Measurements from ENCODE around the gene BFSP2.

- TF ChIP-seq, protein P1, sequence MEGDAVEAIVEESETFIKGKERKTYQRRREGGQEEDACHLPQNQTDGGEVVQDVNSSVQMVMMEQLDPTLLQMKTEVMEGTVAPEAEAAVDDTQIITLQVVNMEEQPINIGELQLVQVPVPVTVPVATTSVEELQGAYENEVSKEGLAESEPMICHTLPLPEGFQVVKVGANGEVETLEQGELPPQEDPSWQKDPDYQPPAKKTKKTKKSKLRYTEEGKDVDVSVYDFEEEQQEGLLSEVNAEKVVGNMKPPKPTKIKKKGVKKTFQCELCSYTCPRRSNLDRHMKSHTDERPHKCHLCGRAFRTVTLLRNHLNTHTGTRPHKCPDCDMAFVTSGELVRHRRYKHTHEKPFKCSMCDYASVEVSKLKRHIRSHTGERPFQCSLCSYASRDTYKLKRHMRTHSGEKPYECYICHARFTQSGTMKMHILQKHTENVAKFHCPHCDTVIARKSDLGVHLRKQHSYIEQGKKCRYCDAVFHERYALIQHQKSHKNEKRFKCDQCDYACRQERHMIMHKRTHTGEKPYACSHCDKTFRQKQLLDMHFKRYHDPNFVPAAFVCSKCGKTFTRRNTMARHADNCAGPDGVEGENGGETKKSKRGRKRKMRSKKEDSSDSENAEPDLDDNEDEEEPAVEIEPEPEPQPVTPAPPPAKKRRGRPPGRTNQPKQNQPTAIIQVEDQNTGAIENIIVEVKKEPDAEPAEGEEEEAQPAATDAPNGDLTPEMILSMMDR (IDR thresholded peaks at IDR 0.05; ENCODE audit: low read depth, low read length, poor library complexity, severe bottlenecking), result no peak
- no peak for TF ChIP-seq EZH2phosphoT487 (IDR thresholded peaks at IDR 0.05; ENCODE audit: borderline replicate concordance, low read length)
These were observed 67.9 kb downstream of the BFSP2 start for GRCh38 chr3:133467780-133468179.
